ENCODE results near the gene BSND.

BSND gene

GRCh38 chr1:55049271-55049913 is 50.7 kb downstream of the BSND start:
- DNase-seq, result no peak

- DNase-seq, result no peak
Observed at GRCh38 chr1:55049914-55050278, 51.2 kb downstream of the BSND start.

- DNase-seq, result no peak
Observed at GRCh38 chr1:55050283-55050682, 51.5 kb downstream of the BSND start.

- no peak for DNase-seq
Observed at GRCh38 chr1:55051169-55051568, 52.4 kb downstream of the BSND start.

GRCh38 chr1:55051621-55052020 is 52.9 kb downstream of the BSND start:
- DNase-seq, result no peak

GRCh38 chr1:55052221-55053142 is 53.7 kb downstream of the BSND start:
- DNase-seq, result no peak

GRCh38 chr1:55053265-55053954 is 54.7 kb downstream of the BSND start:
- no peak for DNase-seq

- DNase-seq, result no peak
Observed at GRCh38 chr1:55054396-55054795, 55.7 kb downstream of the BSND start.

GRCh38 chr1:55055084-55055882 is 56.5 kb downstream of the BSND start:
- no peak for DNase-seq

- no peak for DNase-seq
Observed at GRCh38 chr1:55055951-55056631, 57.4 kb downstream of the BSND start.

- no peak for DNase-seq
Observed at GRCh38 chr1:55056632-55056992, 57.9 kb downstream of the BSND start.

GRCh38 chr1:55057270-55057955 is 58.7 kb downstream of the BSND start:
- no peak for DNase-seq

GRCh38 chr1:55057956-55058298 is 59.2 kb downstream of the BSND start:
- no peak for DNase-seq

GRCh38 chr1:55059302-55060132 is 60.8 kb downstream of the BSND start:
- no peak for DNase-seq

GRCh38 chr1:55060133-55060999 is 61.6 kb downstream of the BSND start:
- DNase-seq, result peak; percentile 15

GRCh38 chr1:55061000-55061705 is 62.4 kb downstream of the BSND start:
- no peak for DNase-seq
